Activated naive CD4-positive, alpha-beta T cell treated with anti-CD3 and anti-CD28 coated beads, Interleukin-2, amount 50 U/mL, for 72 hours (primary cell): ENCODE data around the gene LRRC72. TPM values are rescaled to one million over a fixed set of nuclear protein-coding genes. Genes with fewer than 3 reads are reported as not detected.
"Not testable (repeated sequence)": the region's sequence is repeated elsewhere in the genome, so short reads cannot be mapped to it uniquely, and the experiment has no call there.

ENCODE experiments used
- ATAC-seq, 2 donors: fragments of 150-1000 bp; cut with Tn5 transposase; 2 replicates each; pipeline ENCODE4 v1.10.0; 2021; ENCODE audit warnings: mild to moderate bottlenecking in 2 of 2, moderate library complexity in 2 of 2
- DNase-seq, 2 donors: peaks; one replicate each; pipeline ENCODE4 v3.0.0; 2021 to 2022; ENCODE audit warnings: low spot score in 2 of 2
- H3K27ac Mint-ChIP-seq, 2 donors: one replicate each; pipeline ENCODE4 v1.8.0; 2022; ENCODE audit warnings: mild to moderate bottlenecking in 2 of 2, mixed read lengths in 2 of 2
- H3K36me3 Mint-ChIP-seq, 2 donors: one replicate each; pipeline ENCODE4 v1.8.0; 2022; ENCODE audit warnings: mixed read lengths in 2 of 2
- H3K9me3 Mint-ChIP-seq, 2 donors: one replicate each; pipeline ENCODE4 v1.8.0; 2022; ENCODE audit warnings: mixed read lengths in 2 of 2
- total RNA-seq, 2 donors: library from RNA; stranded (reverse); gene quantifications; one replicate each; pipeline ENCODE4 v1.2.3, GENCODE V29; 2022

Gene LRRC72
- total RNA-seq, result not detected

DNA sequence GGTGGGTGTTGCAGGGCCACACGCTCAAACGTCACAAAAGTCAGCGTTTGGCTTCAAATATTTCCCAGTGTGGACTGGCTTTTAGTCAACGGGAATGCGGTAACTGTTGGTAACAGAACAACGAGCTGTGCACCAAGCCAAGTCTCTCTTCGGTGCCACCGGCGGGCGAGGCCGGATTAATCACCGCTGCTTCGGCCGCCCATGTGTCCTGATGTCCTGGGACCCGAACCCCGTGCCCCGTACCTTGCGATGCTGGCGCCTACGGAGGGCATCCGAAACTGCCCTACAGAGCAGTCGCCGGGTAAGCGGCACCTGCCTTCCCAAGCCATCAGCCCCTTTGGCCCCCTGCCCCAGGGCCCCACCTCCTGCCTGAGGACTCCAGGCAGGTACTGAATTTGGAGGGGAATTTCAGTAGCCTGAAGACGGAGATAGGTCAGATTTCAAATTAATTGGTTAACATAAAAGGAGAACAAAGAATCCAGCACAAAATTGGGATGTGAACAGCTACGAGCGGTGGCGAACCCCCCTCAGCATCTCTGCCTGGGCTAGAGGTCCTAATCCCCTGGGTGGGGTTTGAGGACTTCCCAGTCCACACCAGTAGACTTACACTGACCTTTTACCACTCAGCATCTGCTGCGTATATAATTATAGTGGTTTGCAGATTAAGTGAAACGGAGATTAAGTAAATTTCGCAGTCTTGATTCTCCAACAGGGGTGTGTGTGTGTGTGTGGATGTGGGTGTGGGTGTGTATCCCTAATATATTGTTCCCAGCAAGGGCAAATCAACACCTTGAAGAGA is at the start of gene LRRC72:
TSS of gene LRRC72 (plus strand) at position 84 of the 799 bp plus-strand sequence. CDS start at position 212, 128 bp downstream.
- DNase-seq (no peak), ATAC-seq (no peak)
- no peaks in the 10 kb centered on the region for H3K36me3 Mint-ChIP-seq
- H3K9me3 Mint-ChIP-seq, result no peaks in the 10 kb centered on the region
- no peak within 1 kb of the TSS for H3K27ac Mint-ChIP-seq

DNA sequence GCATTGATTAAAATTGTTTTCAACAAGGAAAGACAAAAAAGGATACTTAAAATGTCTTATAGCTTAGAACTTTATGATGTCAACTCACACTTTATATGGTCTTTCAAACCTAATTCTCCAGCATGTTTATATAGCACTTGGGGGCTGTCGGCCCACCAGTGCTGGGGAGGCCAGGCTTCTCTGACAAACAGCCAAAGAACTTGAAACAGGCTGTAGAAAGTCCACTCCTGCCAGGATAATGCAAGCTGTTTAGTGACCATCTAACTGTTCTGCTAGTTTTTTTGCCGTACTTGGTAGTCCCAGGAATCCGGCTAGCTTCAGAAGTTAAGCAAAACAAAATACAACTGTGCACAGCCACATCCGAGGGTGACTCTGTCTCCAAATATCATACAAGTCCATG is 47.5 kb upstream of the LRRC72 start:
- no peak overlapping the region for H3K27ac Mint-ChIP-seq
- no peak for ATAC-seq
- no peaks in the 10 kb centered on the region for H3K9me3 Mint-ChIP-seq

DNA sequence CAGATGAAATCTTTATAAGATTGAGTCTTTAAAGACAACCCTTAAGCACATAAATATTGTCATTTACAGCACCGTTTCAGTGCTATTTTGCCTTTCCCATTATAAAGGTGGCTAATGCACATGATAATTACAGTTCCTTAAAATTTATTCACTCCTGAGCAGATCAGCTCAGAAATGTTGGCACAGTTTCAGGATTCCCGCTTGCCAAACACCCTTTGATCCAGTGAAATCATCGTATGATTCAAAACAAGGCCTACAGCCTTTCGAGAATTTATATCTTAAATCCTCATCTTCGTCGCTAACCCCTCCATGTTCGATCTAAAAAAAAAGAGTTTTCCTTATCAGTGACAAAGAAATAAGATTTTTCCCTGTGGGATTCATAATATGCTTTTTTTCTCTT is 47.0 kb upstream of the LRRC72 start:
- no peak overlapping the region for H3K27ac Mint-ChIP-seq
- H3K9me3 Mint-ChIP-seq, result no peaks in the 10 kb centered on the region
- H3K36me3 Mint-ChIP-seq, result no peaks in the 10 kb centered on the region
- no peak for ATAC-seq
- DNase-seq, result no peak

More for the DNA sequence above, 47.5 kb upstream of the LRRC72 start:
- DNase-seq, result no peak
- H3K36me3 Mint-ChIP-seq, result no peaks in the 10 kb centered on the region

DNA sequence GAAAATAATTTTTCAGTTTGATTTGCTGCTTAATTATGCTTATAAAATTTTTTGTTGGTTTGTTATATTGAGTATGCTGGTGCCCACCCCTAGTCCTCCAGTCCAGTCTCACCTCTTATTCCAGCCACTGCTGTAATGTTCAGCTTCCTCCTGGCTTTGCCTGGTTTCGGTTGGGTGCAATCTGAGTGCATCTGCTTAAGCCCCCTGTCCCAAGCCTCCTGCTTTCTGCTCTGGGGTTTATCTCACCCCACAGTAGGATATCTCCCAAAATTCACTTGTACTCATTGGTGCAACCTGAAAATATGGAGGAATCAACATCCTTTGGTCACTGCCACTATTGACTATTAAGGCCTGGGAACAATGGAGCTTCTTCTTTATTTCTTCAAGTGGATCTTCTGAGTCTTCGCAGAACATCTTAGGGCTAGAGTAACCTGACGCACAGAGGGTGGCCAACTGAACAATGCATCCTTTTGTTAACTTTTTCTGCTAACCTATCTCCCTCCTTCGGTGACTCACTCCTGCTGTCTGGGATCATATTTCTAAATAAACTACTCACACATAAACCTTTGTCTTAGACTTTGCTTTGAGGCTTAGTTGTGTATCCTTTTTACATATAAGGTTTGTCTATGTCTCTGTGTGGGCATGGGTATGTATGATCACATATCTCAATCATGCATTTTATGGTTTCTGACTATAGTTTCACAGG is 42.0 kb upstream of the LRRC72 start:
- Mint-ChIP-seq H3K9me3 (no peaks in the 10 kb centered on the region), H3K27ac (no peak overlapping the region), H3K36me3 (no peaks in the 10 kb centered on the region)
- ATAC-seq (no peak), DNase-seq (no peak)

DNA sequence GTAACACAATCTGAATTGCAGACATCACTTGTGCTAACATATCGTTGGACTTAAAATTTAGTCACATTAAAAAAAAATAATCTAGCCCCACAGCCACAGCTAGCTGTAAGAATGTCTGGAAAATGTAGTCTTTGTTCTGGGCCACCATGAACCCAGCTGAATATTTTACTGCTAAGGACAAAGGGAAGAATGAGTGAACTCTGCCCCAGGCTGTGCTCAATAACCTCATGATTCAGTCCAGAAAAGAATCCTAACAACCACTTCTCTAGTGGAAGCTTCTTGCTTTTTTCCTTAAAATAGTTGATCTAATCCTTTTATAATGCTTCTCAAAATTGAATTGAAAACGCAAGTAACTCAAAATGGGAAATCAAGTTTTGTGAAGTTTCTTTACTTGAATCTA is 35.5 kb upstream of the LRRC72 start:
- DNase-seq (no peak), ATAC-seq (no peak)
- no peaks in the 10 kb centered on the region for H3K36me3 Mint-ChIP-seq
- H3K27ac Mint-ChIP-seq, result no peak overlapping the region
- H3K9me3 Mint-ChIP-seq, result no peaks in the 10 kb centered on the region

DNA sequence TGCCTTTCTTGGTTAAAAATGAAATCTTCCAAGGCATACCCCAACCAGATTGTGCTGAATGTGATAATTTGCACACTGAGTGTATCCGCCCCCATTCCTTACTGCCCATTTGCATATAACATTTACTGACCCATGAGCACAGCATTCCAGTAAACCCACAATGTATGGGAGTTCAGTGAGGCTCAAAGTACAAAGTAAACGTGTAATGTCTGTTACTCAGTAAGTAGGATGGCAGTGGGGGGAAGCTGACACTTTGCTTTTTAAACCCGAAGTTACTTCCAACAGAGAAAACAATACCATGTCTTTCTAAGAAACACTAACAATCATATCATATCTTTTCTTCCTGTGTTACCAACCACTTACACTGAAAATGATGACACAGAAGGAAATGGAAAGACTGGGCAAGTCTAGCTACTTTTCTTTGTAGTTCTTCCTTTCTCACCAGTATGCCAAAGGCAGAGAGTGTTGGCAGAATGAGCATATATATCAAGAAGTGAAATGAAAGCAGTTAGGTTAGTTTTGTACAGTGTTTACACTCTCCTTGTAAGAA is 34.0 kb upstream of the LRRC72 start:
- Mint-ChIP-seq H3K36me3 (no peaks in the 10 kb centered on the region), H3K9me3 (no peaks in the 10 kb centered on the region), H3K27ac (no peak overlapping the region)
- no peak for DNase-seq
- peak; percentile 14 to 92 for ATAC-seq

DNA sequence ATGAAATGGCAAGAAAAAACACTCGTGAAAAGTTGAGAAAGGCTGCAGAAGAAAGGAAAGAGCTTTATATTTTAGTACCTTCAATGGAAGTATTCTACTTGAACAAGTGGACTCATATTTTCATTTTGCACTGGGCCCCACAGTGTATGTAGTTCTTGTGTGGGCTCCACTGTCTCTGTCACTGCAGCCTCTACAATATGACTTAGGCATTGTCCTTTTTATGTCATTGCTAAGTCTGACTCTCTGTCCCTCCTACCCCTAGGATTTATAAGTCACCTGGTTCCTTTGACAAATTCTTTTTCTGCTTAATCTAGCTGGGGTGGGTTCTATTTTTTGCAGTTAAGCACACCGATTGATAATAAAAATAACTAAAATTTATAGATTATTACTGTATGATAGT is 33.4 kb upstream of the LRRC72 start:
- DNase-seq (no peak), ATAC-seq (no peak)
- H3K27ac Mint-ChIP-seq, result no peak overlapping the region
- H3K36me3 Mint-ChIP-seq, result no peaks in the 10 kb centered on the region
- H3K9me3 Mint-ChIP-seq, result no peaks in the 10 kb centered on the region

DNA sequence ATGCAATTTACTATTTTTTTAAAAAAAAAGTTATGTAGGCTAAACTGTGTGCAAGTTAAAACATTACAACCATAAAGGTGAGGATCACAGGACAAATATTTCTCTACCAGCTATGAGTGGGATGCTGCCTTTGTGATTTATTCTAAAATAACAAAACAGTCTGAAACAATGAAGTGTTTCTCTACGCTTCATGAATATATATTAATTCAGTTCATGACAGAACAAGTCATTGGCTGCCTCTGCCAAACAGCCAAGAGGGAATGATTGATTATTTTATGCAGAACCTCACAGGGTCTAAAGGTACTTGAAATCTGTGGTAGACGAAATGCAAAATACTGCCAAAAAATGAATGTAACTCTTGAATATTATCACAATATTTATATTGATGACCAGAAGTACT is 32.1 kb upstream of the LRRC72 start:
- no peak for DNase-seq
- Mint-ChIP-seq H3K36me3 (no peaks in the 10 kb centered on the region), H3K9me3 (no peaks in the 10 kb centered on the region), H3K27ac (no peak overlapping the region)
- ATAC-seq, result no peak

DNA sequence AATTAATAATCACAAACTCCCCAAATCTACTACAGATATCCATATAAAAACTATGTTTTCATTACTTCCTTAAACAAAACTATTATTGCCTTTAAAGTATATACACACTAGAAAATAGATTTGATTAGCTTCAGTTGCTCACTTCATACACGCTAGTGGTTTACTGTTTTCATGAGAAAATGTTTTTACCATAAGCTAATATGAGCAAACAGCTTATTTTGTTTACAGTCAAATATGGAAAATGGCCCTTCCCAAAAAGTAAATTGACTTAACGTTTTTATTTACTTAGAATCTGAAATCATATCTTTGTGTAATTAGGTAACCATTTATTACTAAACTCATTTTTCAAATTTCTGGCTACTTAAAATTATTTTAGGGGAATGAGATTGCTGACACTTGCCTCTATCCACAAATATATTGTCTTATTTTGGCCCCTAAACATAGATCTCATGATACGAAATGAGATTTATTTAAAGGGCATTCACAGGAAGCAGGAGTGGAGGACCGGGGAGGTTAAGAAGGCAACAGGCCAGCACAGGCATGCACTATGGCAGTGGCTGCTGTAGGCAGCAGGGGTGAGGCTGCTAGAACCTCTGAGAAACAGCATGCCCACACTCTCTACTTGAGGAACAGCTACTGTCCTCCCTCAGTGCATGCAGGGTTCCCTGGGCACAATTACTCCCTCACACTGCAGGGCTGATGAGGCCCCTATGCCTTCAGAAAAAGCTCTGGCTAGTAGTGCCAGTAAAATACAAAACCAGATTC is 31.5 kb upstream of the LRRC72 start:
- DNase-seq (no peak), ATAC-seq (no peak)
- Mint-ChIP-seq H3K36me3 (no peaks in the 10 kb centered on the region), H3K9me3 (no peaks in the 10 kb centered on the region), H3K27ac (no peak overlapping the region)

DNA sequence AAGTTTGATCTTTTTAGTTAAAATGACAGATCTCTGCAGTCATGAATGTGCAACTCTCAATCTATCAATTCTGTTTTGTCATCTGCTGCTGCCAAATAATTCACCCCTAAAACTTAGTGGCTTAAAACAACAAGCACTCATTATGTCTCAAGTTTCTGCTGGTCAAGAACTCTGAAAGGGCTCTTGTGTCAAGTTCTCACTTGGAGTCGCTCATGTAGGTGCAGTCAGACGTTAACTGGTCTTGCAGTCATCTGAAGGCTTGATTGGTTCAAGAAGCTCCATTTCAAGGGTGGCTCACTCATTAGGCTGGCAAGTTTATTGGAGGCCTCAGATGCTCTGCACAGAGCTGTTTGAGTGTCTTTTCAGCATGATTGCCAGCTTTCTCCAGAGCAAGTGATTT is 28.5 kb upstream of the LRRC72 start:
- Mint-ChIP-seq H3K9me3 (no peaks in the 10 kb centered on the region), H3K36me3 (no peaks in the 10 kb centered on the region), H3K27ac (no peak overlapping the region)
- no peak for DNase-seq
- ATAC-seq, result no peak

DNA sequence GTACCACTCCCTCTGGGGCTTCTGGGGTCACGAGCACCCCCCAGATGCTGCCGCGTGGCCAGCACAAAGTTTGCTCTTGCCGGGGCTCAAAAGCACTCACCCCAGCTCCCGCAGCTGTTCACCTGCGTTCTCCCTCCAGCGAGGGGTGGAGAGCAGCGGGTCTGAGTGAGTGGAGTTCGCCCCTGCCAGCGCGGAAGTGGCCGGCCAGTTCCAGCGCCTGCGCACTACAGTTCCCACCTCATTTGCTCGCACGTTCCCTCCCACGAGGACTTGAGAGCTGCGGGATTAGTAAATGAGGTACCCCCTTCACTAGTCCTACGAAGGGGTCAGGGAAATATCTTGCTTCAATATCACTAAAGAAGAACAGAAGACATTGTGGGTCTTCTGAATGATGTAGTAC is 24.3 kb upstream of the LRRC72 start:
- no peak for DNase-seq
- ATAC-seq, result no peak
- Mint-ChIP-seq H3K36me3 (no peaks in the 10 kb centered on the region), H3K27ac (no peak overlapping the region), H3K9me3 (no peaks in the 10 kb centered on the region)

DNA sequence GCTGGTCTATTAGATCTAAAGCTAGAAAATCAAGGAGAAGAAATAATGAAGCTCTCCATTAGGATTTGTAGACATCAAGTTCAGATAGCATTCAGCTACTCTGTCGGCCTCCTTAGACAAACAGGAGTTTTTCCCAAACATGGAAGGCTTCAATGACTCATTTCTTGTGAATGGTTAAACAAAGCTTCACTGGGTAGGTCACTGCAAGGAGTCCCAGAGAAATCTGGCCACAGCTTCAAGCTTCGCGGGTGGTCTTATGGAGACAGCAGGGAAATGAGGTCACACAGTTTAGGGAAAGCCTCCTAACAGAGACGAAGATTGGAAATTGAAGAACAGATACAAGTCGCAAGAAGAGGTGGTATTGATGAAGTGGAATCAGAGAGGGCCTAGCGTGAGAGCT is 22.6 kb upstream of the LRRC72 start:
- ATAC-seq, result no peak
- H3K36me3 Mint-ChIP-seq, result no peaks in the 10 kb centered on the region
- no peak for DNase-seq
- H3K9me3 Mint-ChIP-seq, result peaks cover 3 to 4% of the 10 kb centered on the region in 2 donors
- H3K27ac Mint-ChIP-seq, result no peak overlapping the region

DNA sequence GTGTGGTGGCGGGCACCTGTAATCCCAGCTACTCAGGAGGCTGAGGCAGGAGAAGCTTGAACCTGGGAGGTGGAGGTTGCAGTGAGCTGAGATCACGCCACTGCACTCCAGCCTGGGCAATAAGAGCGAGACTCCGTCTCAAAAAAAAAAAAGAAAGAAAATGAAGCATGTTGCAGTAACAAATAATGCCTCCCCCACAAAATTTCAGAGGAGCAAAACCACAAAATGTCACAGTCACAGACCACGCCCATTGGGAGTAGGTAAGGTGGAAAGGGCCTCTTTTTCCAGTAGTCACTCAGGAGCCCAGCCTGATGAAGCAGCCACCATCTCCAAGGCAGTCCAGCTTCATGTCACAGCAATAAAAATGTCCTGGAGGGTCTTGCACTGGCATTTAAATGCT is 20.2 kb upstream of the LRRC72 start:
- H3K9me3 Mint-ChIP-seq, DNase-seq, H3K27ac Mint-ChIP-seq, H3K36me3 Mint-ChIP-seq, ATAC-seq: not testable (repeated sequence)

DNA sequence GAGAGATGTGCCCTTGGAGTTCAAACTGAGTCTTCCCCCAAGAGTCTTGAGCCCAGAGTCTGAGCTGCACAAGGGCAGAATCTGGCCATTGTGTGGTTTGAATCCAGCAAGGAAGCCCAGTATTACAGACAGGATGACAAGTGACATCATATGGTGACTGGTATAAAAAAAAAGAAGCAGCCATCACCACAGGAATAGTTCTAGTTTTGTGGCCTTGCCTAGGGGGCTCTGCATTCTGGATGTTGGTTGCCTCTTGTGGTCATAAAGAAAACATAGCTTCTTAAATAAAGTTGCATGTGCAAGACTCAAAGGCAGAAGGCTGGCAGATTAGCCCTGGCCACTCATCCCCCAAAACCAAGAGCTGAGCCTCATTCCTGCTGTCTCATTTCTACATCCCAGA is 16.8 kb upstream of the LRRC72 start:
- DNase-seq (no peak), ATAC-seq (no peak)
- Mint-ChIP-seq H3K9me3 (peaks cover 3 to 4% of the 10 kb centered on the region in 2 donors), H3K36me3 (no peaks in the 10 kb centered on the region), H3K27ac (no peak overlapping the region)

DNA sequence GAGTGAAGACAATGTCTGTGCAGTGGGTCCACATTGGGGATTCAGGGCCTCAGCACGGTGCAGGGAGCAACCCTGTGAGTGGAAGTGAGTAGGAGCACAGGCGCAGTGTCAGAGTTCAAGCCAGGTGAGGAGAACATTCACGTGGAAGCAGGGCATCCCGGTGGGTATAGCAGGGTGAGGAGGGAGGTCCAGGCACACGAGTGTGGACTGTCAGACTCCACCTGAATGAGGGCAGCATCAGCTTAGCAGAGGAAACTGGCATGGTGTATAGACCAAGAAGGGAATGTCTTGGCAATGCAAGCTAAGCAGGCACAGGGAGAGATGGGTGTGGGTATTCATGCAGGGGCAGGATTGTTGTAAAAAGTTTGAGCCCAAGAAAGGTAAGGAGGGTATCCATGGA is 15.3 kb upstream of the LRRC72 start:
- DNase-seq (no peak), ATAC-seq (no peak)
- H3K9me3 Mint-ChIP-seq, result peaks cover 3 to 4% of the 10 kb centered on the region in 2 donors
- H3K27ac Mint-ChIP-seq, result no peak overlapping the region
- no peaks in the 10 kb centered on the region for H3K36me3 Mint-ChIP-seq

DNA sequence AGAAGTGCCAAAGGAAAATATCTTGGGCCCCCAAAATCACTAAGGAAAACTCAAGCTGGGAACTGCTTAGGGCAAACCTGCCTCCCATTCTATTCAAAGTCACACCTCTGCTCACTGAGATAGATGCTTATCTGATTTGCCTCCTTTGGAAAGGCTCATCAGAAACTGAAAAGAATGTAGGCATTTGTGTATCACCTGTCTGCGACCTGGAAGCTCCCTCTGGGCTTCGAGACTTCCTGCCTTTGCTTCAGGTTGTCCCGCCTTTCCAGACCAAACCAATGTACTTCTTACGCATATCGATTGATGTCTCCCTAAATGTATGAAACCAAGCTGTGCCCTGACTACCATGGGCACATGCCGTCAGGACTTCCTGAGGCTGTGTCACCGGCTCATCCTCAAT is 14.5 kb upstream of the LRRC72 start:
- Mint-ChIP-seq H3K27ac (no peak overlapping the region), H3K9me3 (peaks cover 3 to 4% of the 10 kb centered on the region in 2 donors), H3K36me3 (no peaks in the 10 kb centered on the region)
- no peak for ATAC-seq
- DNase-seq, result no peak

DNA sequence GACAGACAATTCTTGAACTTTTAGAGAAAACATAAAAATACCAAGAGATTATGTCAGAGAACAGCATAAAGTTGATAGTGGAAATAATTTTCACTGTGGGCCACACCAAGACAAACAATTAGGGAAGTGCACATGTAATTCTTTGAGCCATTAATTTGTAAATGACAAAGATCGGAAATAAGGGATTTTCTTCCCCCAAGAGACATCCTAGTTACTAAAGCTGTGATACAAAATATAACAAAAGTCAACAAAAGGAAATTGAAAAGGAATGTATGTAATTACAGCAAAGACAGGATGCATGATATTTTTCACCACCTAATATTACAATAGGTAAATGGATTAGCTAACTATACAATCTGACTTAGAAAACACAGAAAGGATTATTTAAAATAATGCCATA is 12.4 kb upstream of the LRRC72 start:
- H3K36me3 Mint-ChIP-seq, result no peaks in the 10 kb centered on the region
- H3K9me3 Mint-ChIP-seq, result no peaks in the 10 kb centered on the region
- H3K27ac Mint-ChIP-seq, result no peak overlapping the region
- DNase-seq (no peak), ATAC-seq (no peak)
